Progenitor cell of endocrine pancreas (in vitro differentiated cells): Measurements from ENCODE around the gene SHISAL1. TPM values are rescaled to one million over a fixed set of nuclear protein-coding genes. Genes with fewer than 3 reads are reported as not detected.

Experiments
- DNase-seq: peaks from one replicate; pipeline ENCODE4 v3.0.0; 2021; ENCODE audit warnings: low spot score; ENCODE audit not compliant: unreplicated experiment
- H3K27ac Mint-ChIP-seq: 2 replicates; pipeline ENCODE4 v1.8.0; 2021; ENCODE audit warnings: mild to moderate bottlenecking, moderate library complexity, mixed read lengths
- H3K27me3 Mint-ChIP-seq: 2 replicates; pipeline ENCODE4 v1.8.0; 2021; ENCODE audit warnings: mixed read lengths
- H3K36me3 Mint-ChIP-seq: 2 replicates; pipeline ENCODE4 v1.8.0; 2022; ENCODE audit warnings: mixed read lengths; ENCODE audit not compliant: insufficient read depth
- H3K4me1 Mint-ChIP-seq: 2 replicates; pipeline ENCODE4 v1.8.0; 2021; ENCODE audit warnings: low read depth, mixed read lengths
- H3K4me3 Mint-ChIP-seq: 2 replicates; pipeline ENCODE4 v1.8.0; 2021; ENCODE audit warnings: low read depth, mild to moderate bottlenecking, moderate library complexity, mixed read lengths
- H3K9me3 Mint-ChIP-seq: 2 replicates; pipeline ENCODE4 v1.8.0; 2021; ENCODE audit warnings: low read depth, mixed read lengths
- CTCF ChIP-seq: fragments of 200-600 bp; sonication (generic); IDR thresholded peaks from one replicate; pipeline ENCODE4 v1.5.0; 2021; ENCODE audit warnings: antibody characterized with exemption, mild to moderate bottlenecking; ENCODE audit not compliant: unreplicated experiment
- total RNA-seq: library from RNA; stranded (reverse); gene quantifications from 2 replicates; pipeline ENCODE4 v1.2.1, GENCODE V29; 2021

Gene SHISAL1
- total RNA-seq, 1 donor from 2014 or later: 0.46 TPM

- H3K4me3 Mint-ChIP-seq: no peak overlapping the region
- DNase-seq: no peak
- peaks cover 3% of the 10 kb centered on the region for H3K27me3 Mint-ChIP-seq
- no peak for TF ChIP-seq CTCF
- peaks cover 25% of the 10 kb centered on the region for H3K9me3 Mint-ChIP-seq
- no peaks in the 10 kb centered on the region for H3K36me3 Mint-ChIP-seq
- no peak overlapping the region for H3K27ac Mint-ChIP-seq
- no peaks in the 10 kb centered on the region for H3K4me1 Mint-ChIP-seq
Measured at GRCh38 chr22:44246615-44247326, 66.0 kb downstream of the SHISAL1 start.

GRCh38 chr22:44245867-44246266, 66.9 kb downstream of the SHISAL1 start:
- TF ChIP-seq CTCF: no peak
- Mint-ChIP-seq H3K4me1 (no peaks in the 10 kb centered on the region), H3K27me3 (peaks cover 3% of the 10 kb centered on the region), H3K36me3 (no peaks in the 10 kb centered on the region), H3K9me3 (peaks cover 19% of the 10 kb centered on the region), H3K4me3 (no peak overlapping the region), H3K27ac (no peak overlapping the region)
- DNase-seq: no peak

GRCh38 chr22:44245438-44245837, 67.3 kb downstream of the SHISAL1 start:
- no peak for DNase-seq
- H3K4me3 Mint-ChIP-seq: no peak overlapping the region
- TF ChIP-seq CTCF: no peak
- no peak overlapping the region for H3K27ac Mint-ChIP-seq
- no peaks in the 10 kb centered on the region for H3K4me1 Mint-ChIP-seq
- H3K9me3 Mint-ChIP-seq: peaks cover 15% of the 10 kb centered on the region
- peaks cover 3% of the 10 kb centered on the region for H3K27me3 Mint-ChIP-seq
- no peaks in the 10 kb centered on the region for H3K36me3 Mint-ChIP-seq

- no peak overlapping the region for H3K27ac Mint-ChIP-seq
- peaks cover 3% of the 10 kb centered on the region for H3K27me3 Mint-ChIP-seq
- no peak overlapping the region for H3K4me3 Mint-ChIP-seq
- H3K4me1 Mint-ChIP-seq: no peaks in the 10 kb centered on the region
- no peaks in the 10 kb centered on the region for H3K36me3 Mint-ChIP-seq
- no peak for TF ChIP-seq CTCF
- H3K9me3 Mint-ChIP-seq: peaks cover 4% of the 10 kb centered on the region
- DNase-seq: no peak
Measured at GRCh38 chr22:44244265-44244822, 68.4 kb downstream of the SHISAL1 start.

- no peak for TF ChIP-seq CTCF
- Mint-ChIP-seq H3K4me1 (no peaks in the 10 kb centered on the region), H3K9me3 (peaks cover 3% of the 10 kb centered on the region), H3K4me3 (no peak overlapping the region), H3K27me3 (peaks cover 3% of the 10 kb centered on the region), H3K27ac (no peak overlapping the region), H3K36me3 (no peaks in the 10 kb centered on the region)
- no peak for DNase-seq
Measured at GRCh38 chr22:44243761-44244160, 69.0 kb downstream of the SHISAL1 start.
